Bronchial epithelial cell (primary cell): Measurements from ENCODE around the gene IMPG1. TPM values are rescaled to one million over a fixed set of nuclear protein-coding genes. Genes with fewer than 3 reads are reported as not detected.
A peak's percentile ranks its signal among the peaks of the same experiment; 100 is the strongest.

Source experiments
- DNase-seq: peaks from one replicate; pipeline ENCODE4 v3.0.0-alpha.2; 2010; ENCODE audit warnings: low read depth
- FAIRE-seq: peaks from 2 replicates; lab custom pipeline; 2011; peaks lifted over from hg19 to GRCh38; lab: Jason Lieb, UNC
- H3K27me3 ChIP-seq: 2 replicates; pipeline ENCODE4 v1.5.1; 2011; ENCODE audit warnings: low read length; ENCODE audit not compliant: control insufficient read depth, insufficient read depth
- H3K36me3 ChIP-seq: 2 replicates; pipeline ENCODE4 v1.5.1; 2011; ENCODE audit warnings: low read length; ENCODE audit not compliant: control insufficient read depth, insufficient read depth
- H3K4me3 ChIP-seq: 2 replicates; pipeline ENCODE4 v1.5.1; 2011; ENCODE audit warnings: mild to moderate bottlenecking, low read depth, low read length, control low read depth
- total RNA-seq: library from RNA; depleted of rRNA; stranded (reverse); fragments of >200 nt; gene quantifications from 2 replicates; pipeline ENCODE4 v1.2.1, GENCODE V29; 2014
- TF ChIP-seq, protein P1 (sequence below): IDR thresholded peaks from 2 replicates; pipeline ENCODE4 v1.5.1; 2011; ENCODE audit warnings: mild to moderate bottlenecking, moderate library complexity, low read length, control low read depth, inconsistent platforms; ENCODE audit not compliant: insufficient read depth, severe bottlenecking

IMPG1 gene
- total RNA-seq, 1 donor from 2014 or later, result not detected

DNA sequence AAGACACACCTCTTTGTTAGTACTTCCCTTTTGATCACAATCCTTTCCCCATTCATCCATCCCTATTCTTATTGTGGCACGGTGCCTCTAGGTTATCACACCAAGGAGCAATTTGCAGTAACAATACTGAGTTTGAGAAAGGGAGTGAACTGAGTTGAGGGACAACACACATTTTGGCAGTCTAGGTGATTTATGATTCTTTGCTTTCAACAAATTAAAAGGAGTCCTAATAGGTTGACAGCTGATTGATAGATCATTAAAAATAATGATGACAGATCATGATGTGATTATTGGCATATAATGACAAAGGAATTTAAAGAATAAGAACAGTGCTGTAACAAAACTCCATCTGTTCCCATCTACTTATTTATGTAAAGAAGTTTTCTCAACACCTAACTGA is 36.7 kb downstream of the IMPG1 start:
- FAIRE-seq (no peak), DNase-seq (no peak)
- H3K36me3 ChIP-seq, result no peaks in the 10 kb centered on the region
- no peak overlapping the region for H3K4me3 ChIP-seq
- no peaks in the 10 kb centered on the region for H3K27me3 ChIP-seq
- TF ChIP-seq, protein P1, sequence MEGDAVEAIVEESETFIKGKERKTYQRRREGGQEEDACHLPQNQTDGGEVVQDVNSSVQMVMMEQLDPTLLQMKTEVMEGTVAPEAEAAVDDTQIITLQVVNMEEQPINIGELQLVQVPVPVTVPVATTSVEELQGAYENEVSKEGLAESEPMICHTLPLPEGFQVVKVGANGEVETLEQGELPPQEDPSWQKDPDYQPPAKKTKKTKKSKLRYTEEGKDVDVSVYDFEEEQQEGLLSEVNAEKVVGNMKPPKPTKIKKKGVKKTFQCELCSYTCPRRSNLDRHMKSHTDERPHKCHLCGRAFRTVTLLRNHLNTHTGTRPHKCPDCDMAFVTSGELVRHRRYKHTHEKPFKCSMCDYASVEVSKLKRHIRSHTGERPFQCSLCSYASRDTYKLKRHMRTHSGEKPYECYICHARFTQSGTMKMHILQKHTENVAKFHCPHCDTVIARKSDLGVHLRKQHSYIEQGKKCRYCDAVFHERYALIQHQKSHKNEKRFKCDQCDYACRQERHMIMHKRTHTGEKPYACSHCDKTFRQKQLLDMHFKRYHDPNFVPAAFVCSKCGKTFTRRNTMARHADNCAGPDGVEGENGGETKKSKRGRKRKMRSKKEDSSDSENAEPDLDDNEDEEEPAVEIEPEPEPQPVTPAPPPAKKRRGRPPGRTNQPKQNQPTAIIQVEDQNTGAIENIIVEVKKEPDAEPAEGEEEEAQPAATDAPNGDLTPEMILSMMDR, result no peak

DNA sequence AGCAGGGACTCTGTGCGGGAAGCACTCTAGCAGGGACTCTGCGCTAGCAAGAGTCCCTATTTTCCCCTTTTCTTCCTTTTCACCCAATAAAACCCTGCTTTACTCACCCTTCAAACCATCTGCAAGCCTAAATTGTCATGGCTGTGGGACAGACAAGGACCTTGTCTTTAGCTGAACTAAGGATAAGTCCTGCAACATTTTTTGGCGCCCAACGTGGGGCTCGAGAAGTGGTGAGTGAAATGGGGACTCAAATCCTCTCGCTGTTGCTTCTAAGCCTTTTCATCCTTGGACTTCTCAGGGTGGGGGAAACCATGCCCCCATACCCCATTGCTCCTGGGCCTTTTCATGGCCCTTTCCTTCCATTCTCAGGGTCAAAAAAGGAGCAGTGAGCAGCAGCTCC is 46.4 kb downstream of the IMPG1 start:
- Histone ChIP-seq H3K36me3 (no peaks in the 10 kb centered on the region), H3K4me3 (no peak overlapping the region), H3K27me3 (no peaks in the 10 kb centered on the region)
- FAIRE-seq (peak; percentile 47), DNase-seq (no peak)
- TF ChIP-seq, protein P1, result no peak

DNA sequence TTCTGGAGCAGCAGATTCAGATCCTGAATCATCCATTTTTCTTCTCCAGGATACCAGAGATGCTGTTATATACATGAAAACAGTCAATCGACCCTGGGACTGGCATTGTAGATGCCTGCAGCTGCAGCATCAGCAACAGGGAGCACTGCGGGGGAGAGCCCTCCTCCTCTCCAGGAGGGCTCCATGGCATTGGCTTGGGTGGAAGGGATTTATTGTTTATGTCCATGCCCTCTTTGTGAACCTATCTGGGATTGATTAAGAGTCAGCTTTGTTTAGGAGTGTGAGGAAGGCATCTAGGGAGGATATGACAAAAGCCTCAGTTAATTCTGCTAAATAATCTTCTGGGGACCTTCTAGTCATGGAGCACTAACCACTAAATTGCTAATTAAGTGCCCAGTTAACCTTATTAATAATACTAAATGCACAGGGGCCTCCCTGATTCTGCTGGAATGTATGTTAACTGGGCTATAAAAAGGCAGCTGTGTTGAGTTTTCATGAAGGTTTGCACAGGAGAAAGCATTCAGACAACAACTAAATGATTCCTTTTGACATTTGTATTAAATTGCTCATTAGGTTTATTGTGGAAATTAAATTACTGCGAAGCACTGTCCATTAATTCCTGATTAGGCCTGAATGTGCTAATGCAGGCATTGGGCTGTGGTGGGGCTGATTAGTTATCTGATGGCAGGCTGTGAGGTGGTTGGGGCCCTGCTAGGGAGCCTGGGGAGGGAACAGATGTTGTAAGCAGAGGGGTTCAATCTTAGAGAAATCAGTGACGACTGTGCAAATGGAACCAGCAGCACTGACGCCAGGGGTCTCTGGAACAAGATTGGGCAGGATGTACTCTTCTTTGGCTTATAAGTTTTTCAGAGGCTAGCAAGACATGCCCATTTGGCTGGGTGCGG is 57.6 kb downstream of the IMPG1 start:
- H3K27me3 ChIP-seq, result no peaks in the 10 kb centered on the region
- FAIRE-seq (no peak), DNase-seq (no peak)
- TF ChIP-seq, protein P1, result no peak
- no peak overlapping the region for H3K4me3 ChIP-seq
- H3K36me3 ChIP-seq, result no peaks in the 10 kb centered on the region

DNA sequence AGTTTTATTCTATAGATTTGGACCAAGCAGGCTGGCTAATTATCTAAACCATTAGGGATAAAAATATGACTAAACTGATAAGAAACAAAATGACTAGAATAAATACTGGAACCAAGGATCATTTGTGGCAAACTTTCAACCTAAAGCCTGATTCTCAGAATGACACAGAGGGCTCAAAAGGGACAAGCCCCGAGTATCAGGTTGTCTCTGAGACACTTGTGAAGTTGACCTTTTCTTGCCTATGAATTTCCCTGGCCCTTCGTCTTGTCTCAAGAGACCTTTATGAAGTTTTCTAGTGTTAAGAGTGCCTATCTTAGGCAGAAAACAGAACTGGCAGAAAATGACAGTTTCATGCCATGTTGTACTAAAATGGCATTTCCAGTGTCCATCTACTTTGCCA is 68.3 kb downstream of the IMPG1 start:
- no peak overlapping the region for H3K4me3 ChIP-seq
- FAIRE-seq (no peak), DNase-seq (no peak)
- H3K27me3 ChIP-seq, result no peaks in the 10 kb centered on the region
- TF ChIP-seq, protein P1, result no peak
- H3K36me3 ChIP-seq, result no peaks in the 10 kb centered on the region

GRCh38 chr6:76003686-76004085 is 68.8 kb downstream of the IMPG1 start:
- TF ChIP-seq, protein P1, result no peak
- H3K4me3 ChIP-seq, result no peak overlapping the region
- H3K36me3 ChIP-seq, result no peaks in the 10 kb centered on the region
- FAIRE-seq, result no peak
- no peaks in the 10 kb centered on the region for H3K27me3 ChIP-seq
- no peak for DNase-seq
